PFSK-1 (cell line): ENCODE data around the gene NAA40.

Experiments used
- FOXP2 ChIP-seq: optimal IDR thresholded peaks from 2 replicates; pipeline ENCODE3; 2011; ENCODE audit warnings: borderline replicate concordance, control low read depth, inconsistent platforms; ENCODE audit not compliant: insufficient read depth; ENCODE audit errors: extremely low read length, extremely low read depth
- POLR2AphosphoS5 ChIP-seq: IDR thresholded peaks from 2 replicates; pipeline ENCODE4 v1.6.1; 2012; ENCODE audit warnings: low read depth, mild to moderate bottlenecking, control low read depth, low read length, moderate library complexity
- REST ChIP-seq, 2 experiments: IDR thresholded peaks; 2 replicates each; pipeline versions ENCODE4 v1.6.1 to v1.8.0; 2011 to 2012; ENCODE audit warnings: low read depth in 2 of 2, low read length in 2 of 2, control low read depth in 1 of 2, inconsistent platforms in 1 of 2, mild to moderate bottlenecking in 1 of 2, moderate library complexity in 1 of 2; ENCODE audit not compliant: insufficient read depth in 1 of 2
- SIN3A ChIP-seq: IDR thresholded peaks from 2 replicates; pipeline ENCODE4 v1.6.1; 2012; ENCODE audit warnings: mild to moderate bottlenecking, low read length, moderate library complexity, borderline replicate concordance; ENCODE audit not compliant: insufficient read depth
- TAF1 ChIP-seq: IDR thresholded peaks from 2 replicates; pipeline ENCODE4 v1.6.1; 2012; ENCODE audit warnings: low read length, control low read depth, borderline replicate concordance; ENCODE audit not compliant: insufficient read depth

GRCh38 chr11:64004590-64004984 is 65.8 kb downstream of the NAA40 start:
- no peak for TF ChIP-seq TAF1
- no peak for TF ChIP-seq REST (IDR thresholded peaks at IDR 0.05; ENCODE audit: insufficient read depth in 1 of 2, low read depth in 2 of 2, low read length in 2 of 2)
- no peak for TF ChIP-seq POLR2AphosphoS5
- TF ChIP-seq SIN3A: no peak
- no peak for TF ChIP-seq FOXP2
